OCI-LY3 (cell line): ENCODE data around the gene TGOLN2.

Experiments
- H2AFZ ChIP-seq: fragments of 200-600, 300-600 bp; shearing (Covaris generic); 2 replicates; pipeline ENCODE4 v1.6.0; 2014; ENCODE audit warnings: antibody characterized with exemption, low read depth, low read length
- H3K27ac ChIP-seq: fragments of 200-600, 300-600 bp; sonication (generic); 2 replicates; pipeline ENCODE4 v1.5.1; 2014; ENCODE audit warnings: mild to moderate bottlenecking, low read length, moderate library complexity, mixed read lengths
- H3K27me3 ChIP-seq: fragments of 200-600, 300-600 bp; sonication (generic); 2 replicates; pipeline ENCODE4 v1.6.1; 2014; ENCODE audit warnings: low read depth, low read length, mixed read lengths
- H3K36me3 ChIP-seq: fragments of 200-600, 300-600 bp; sonication (generic); replicated peaks from 2 replicates; pipeline ENCODE3; 2014; ENCODE audit warnings: low read depth, low read length, mixed read lengths
- H3K4me1 ChIP-seq: fragments of 300-600, 200-600 bp; sonication (generic); 2 replicates; pipeline ENCODE4 v1.6.1; 2014; ENCODE audit warnings: low read length, mixed read lengths
- H3K4me2 ChIP-seq: fragments of 200-600, 300-600 bp; sonication (generic); 2 replicates; pipeline ENCODE4 v1.6.1; 2014; ENCODE audit warnings: low read length, mixed read lengths
- H3K4me3 ChIP-seq: fragments of 300-600, 200-600 bp; sonication (generic); 2 replicates; pipeline ENCODE4 v1.5.1; 2014; ENCODE audit warnings: antibody characterized with exemption, mild to moderate bottlenecking, low read length, moderate library complexity
- H3K79me2 ChIP-seq: fragments of 300-600, 200-600 bp; shearing (Covaris generic); 2 replicates; pipeline ENCODE4 v1.6.1; 2014; ENCODE audit warnings: mild to moderate bottlenecking, low read length, mixed read lengths
- H3K9ac ChIP-seq: fragments of 300-600, 200-600 bp; shearing (Covaris generic); 2 replicates; pipeline ENCODE4 v1.6.0; 2014; ENCODE audit warnings: mild to moderate bottlenecking, low read length, moderate library complexity
- H3K9me3 ChIP-seq: fragments of 200-600, 300-600 bp; shearing (Covaris generic); 2 replicates; pipeline ENCODE4 v1.6.1; 2014; ENCODE audit warnings: low read length, mixed read lengths; ENCODE audit not compliant: insufficient read depth
- H4K20me1 ChIP-seq: fragments of 200-600, 300-600 bp; sonication (generic); 2 replicates; pipeline ENCODE4 v1.6.1; 2016; ENCODE audit warnings: low read length, mixed read lengths; ENCODE audit not compliant: insufficient read depth
- EZH2phosphoT487 ChIP-seq: fragments of 200-600 bp; shearing (Covaris generic); IDR thresholded peaks from 2 replicates; pipeline ENCODE4 v1.6.1; 2018; ENCODE audit warnings: antibody characterized with exemption, mixed run types, low read depth
- TF ChIP-seq, protein P1 (sequence below): fragments of 200-600, 300-600 bp; sonication (generic); IDR thresholded peaks from 2 replicates; pipeline ENCODE4 v1.5.1; 2014; ENCODE audit warnings: antibody characterized with exemption, low read length, low read depth

The TGOLN2 gene

DNA sequence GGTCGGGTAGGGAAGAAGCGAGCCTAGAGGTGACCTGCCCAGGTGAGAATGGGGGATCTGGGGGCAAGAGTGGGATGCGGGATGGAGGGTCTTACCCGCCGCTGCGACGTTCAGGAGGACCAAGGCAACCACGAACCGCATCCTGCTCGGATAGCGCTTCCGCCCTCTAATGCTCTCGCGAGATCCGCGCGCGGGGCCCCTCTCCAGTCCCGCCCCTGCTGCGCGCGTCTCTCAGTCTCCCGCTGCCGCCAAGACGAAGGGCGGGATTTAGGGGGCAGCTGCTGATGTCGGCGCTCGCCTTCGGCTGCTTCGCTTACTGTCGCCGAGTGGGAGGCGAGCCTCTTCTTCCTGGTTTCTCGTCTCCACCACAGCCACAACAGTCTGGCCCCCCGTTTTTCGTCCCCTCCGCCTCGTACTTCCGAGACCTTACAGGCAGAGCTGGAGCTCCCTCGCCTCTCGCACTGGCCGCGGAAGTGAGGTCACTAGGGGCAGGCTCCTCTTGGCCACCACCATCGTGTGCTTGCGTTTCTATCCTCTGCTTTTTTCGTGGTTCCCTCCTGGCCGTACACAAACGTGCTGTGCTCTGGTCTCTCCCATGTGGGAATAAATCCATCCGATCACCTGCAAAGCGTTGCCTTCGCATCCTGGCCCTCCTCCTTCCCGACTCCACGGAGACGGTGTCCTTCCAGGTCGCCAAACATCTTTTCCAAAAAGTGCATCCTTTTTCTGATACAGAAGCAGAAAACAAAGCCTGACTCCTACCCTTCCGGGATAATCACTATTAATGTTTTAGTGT, at the start of gene TGOLN2:
Gene TGOLN2 (minus strand): TSS at position 168 of the 796 bp plus-strand sequence. CDS start 27 bp downstream, at position 141.
- H3K27me3 ChIP-seq, result no peaks in the 10 kb centered on the region
- peak within 1 kb of the TSS; percentile 84 for H3K27ac ChIP-seq
- peaks cover 29% of the 10 kb centered on the region for H3K36me3 ChIP-seq
- peaks cover 36% of the 10 kb centered on the region for H3K4me1 ChIP-seq
- no peaks in the 10 kb centered on the region for H3K9me3 ChIP-seq
- peak within 1 kb of the TSS; percentile 96 for H3K4me2 ChIP-seq
- peak within 1 kb of the TSS; percentile 99 for H3K9ac ChIP-seq
- H3K79me2 ChIP-seq, result peaks cover 43% of the 10 kb centered on the region
- H4K20me1 ChIP-seq, result peaks cover 26% of the 10 kb centered on the region
- peak within 1 kb of the TSS; percentile 67 for H2AFZ ChIP-seq
- no peak for TF ChIP-seq EZH2phosphoT487
- TF ChIP-seq, protein P1, sequence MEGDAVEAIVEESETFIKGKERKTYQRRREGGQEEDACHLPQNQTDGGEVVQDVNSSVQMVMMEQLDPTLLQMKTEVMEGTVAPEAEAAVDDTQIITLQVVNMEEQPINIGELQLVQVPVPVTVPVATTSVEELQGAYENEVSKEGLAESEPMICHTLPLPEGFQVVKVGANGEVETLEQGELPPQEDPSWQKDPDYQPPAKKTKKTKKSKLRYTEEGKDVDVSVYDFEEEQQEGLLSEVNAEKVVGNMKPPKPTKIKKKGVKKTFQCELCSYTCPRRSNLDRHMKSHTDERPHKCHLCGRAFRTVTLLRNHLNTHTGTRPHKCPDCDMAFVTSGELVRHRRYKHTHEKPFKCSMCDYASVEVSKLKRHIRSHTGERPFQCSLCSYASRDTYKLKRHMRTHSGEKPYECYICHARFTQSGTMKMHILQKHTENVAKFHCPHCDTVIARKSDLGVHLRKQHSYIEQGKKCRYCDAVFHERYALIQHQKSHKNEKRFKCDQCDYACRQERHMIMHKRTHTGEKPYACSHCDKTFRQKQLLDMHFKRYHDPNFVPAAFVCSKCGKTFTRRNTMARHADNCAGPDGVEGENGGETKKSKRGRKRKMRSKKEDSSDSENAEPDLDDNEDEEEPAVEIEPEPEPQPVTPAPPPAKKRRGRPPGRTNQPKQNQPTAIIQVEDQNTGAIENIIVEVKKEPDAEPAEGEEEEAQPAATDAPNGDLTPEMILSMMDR, result no peak
- H3K4me3 ChIP-seq, result peak within 1 kb of the TSS; percentile 96

DNA sequence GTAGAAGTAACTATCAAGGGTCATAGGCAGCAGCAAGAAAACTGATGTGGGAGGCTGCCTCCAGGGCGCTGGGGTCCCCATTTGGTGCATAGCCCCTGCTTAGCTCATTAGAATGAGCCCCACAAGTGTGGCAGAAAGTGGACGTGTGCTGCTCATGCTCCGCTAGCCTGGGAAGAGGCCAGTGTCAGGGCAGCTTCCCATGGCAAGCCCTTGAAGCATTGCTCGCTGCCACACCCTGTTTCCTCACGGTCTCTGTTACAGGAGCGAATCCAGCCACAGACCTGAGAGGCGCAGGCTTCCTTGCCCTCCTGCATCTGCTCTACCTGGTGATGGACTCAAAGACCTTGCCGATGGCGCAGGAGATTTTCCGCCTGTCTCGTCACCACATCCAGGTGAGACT, 49.3 kb upstream of the TGOLN2 start:
- Histone ChIP-seq H3K4me2 (no peak overlapping the region), H3K27ac (no peak overlapping the region), H3K9ac (no peak overlapping the region), H3K27me3 (no peaks in the 10 kb centered on the region), H3K36me3 (peaks cover 14% of the 10 kb centered on the region), H2AFZ (no peak overlapping the region), H3K4me3 (no peak overlapping the region), H4K20me1 (no peaks in the 10 kb centered on the region), H3K4me1 (no peaks in the 10 kb centered on the region), H3K79me2 (no peaks in the 10 kb centered on the region), H3K9me3 (0 out of 2 replicates have a peak, but pooled peaks cover 3% of the 10 kb centered on the region)
- TF ChIP-seq, protein P1, result no peak
- TF ChIP-seq EZH2phosphoT487, result no peak

DNA sequence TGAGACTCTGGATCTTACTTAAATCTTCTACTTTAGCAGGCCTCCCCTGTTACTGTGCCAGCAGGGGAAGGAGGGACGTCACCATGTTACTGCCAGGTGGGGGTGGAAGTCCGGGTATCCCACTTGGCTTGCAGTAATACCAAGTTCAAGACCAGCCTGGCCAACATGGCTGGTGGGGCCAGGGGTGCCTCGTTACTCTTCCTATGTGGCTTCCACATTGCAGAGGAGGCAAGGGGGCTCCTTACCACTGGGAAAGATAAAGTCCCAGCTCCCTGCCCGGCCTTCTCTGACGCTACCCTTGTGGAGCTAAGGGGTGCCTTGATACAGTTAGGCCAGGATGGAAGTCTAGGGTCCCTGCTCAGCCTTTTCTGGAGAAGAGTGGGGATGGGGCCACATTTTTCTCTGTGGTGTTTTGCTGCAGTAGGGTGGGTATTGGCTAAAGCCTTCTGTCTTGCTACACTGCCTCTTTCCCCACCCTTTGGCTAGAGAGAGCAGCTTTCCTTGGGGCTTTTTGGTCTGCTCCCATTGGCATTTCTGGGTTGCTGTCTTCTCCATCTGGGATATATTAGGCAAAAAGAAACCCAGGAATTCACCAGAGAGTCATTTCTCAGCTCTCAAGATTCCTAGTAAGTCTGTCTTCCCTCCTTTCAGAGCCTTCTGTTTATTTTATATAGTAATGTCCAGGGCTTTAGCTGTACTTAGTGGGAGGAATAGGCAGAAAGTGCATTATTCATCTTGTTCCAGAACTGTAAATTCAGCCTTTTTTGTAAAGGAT, 48.7 kb upstream of the TGOLN2 start:
- Histone ChIP-seq H3K36me3 (peaks cover 13% of the 10 kb centered on the region), H3K9me3 (0 out of 2 replicates have a peak, but pooled peaks cover 3% of the 10 kb centered on the region), H2AFZ (no peak overlapping the region), H3K27me3 (no peaks in the 10 kb centered on the region), H3K4me1 (no peaks in the 10 kb centered on the region), H3K79me2 (no peaks in the 10 kb centered on the region), H3K9ac (no peak overlapping the region), H4K20me1 (no peaks in the 10 kb centered on the region), H3K27ac (no peak overlapping the region), H3K4me2 (no peak overlapping the region), H3K4me3 (no peak overlapping the region)
- no peak for TF ChIP-seq EZH2phosphoT487
- TF ChIP-seq, protein P1, result no peak

DNA sequence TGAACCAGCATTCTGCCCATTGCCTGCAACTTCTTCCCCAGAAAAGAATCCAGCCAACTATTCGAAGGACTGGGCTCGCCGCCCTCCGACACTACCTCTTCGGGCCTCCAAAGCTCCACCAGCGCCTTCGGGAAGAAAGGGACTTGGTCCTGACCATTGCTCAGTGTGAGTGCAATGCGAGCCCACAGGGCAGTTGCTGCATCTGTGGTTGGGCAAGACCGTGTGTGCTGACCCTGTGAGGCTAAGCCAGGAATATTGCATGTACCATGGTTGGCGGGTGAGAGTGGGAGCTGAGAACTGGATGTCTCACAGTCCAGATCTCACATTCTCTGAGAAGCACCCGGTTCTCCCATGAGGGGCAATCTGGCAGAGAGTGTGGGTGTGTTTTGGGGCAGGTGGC, 43.3 kb upstream of the TGOLN2 start:
- Histone ChIP-seq H3K9ac (no peak overlapping the region), H3K27ac (no peak overlapping the region), H3K4me1 (no peaks in the 10 kb centered on the region), H3K79me2 (no peaks in the 10 kb centered on the region), H3K4me3 (no peak overlapping the region), H3K9me3 (no peaks in the 10 kb centered on the region), H3K36me3 (no peaks in the 10 kb centered on the region), H2AFZ (no peak overlapping the region), H3K27me3 (no peaks in the 10 kb centered on the region), H4K20me1 (no peaks in the 10 kb centered on the region), H3K4me2 (no peak overlapping the region)
- TF ChIP-seq, protein P1, result no peak
- no peak for TF ChIP-seq EZH2phosphoT487
